Stimulated activated naive CD8-positive, alpha-beta T cell treated with anti-CD3 and anti-CD28 coated beads, Interleukin-15, amount 100 ng/mL, for 72 hours (primary cell): Measurements from ENCODE around the gene NCL.
"Not testable (repeated sequence)": the region's sequence is repeated elsewhere in the genome, so short reads cannot be mapped to it uniquely, and the experiment has no call there.

ENCODE experiments used
- ATAC-seq: fragments of 150-1000 bp; cut with Tn5 transposase; 2 replicates; pipeline ENCODE4 v1.10.0; 2021; ENCODE audit warnings: mild to moderate bottlenecking, moderate library complexity
- DNase-seq, 2 donors: peaks; one replicate each; pipeline ENCODE4 v3.0.0; 2021 to 2022
- H3K27ac Mint-ChIP-seq, 2 donors: one replicate each; pipeline ENCODE4 v1.8.0; 2022; ENCODE audit warnings: mild to moderate bottlenecking in 2 of 2, mixed read lengths in 2 of 2, moderate library complexity in 2 of 2
- H3K27me3 Mint-ChIP-seq: one replicate; pipeline ENCODE4 v1.8.0; 2022; ENCODE audit warnings: mixed read lengths
- H3K4me1 Mint-ChIP-seq: one replicate; pipeline ENCODE4 v1.8.0; 2022; ENCODE audit warnings: mild to moderate bottlenecking, mixed read lengths
- H3K4me3 Mint-ChIP-seq, 2 donors: one replicate each; pipeline ENCODE4 v1.8.0; 2022; ENCODE audit warnings: mild to moderate bottlenecking in 2 of 2, mixed read lengths in 2 of 2, moderate library complexity in 1 of 2
- H3K9me3 Mint-ChIP-seq, 2 donors: one replicate each; pipeline ENCODE4 v1.8.0; 2022; ENCODE audit warnings: mixed read lengths in 2 of 2

Gene NCL

DNA sequence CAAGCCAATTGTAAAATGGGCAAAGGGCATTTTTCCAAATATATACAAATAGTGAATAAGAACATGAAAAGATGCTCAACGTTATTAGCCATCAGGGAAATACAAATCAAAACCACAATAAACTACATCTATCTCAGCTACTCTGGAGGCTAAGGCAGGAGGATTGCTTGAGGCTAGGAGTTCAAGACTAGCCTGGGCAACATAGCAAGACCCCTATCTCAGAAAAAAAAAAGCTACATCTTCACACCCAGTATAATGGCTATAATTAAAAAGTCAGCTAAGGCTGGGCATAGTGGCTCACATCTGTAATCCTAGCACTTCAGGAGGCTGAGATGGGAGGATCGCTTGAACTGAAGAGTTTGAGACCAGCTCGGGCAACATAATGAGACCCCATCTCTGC is 12.6 kb upstream of the NCL start:
- ATAC-seq (no peak), DNase-seq (no peak)
- Mint-ChIP-seq H3K27me3 (no peaks in the 10 kb centered on the region), H3K27ac (no peak overlapping the region), H3K4me3 (no peak overlapping the region), H3K9me3 (no peaks in the 10 kb centered on the region), H3K4me1 (peaks cover 4% of the 10 kb centered on the region)

DNA sequence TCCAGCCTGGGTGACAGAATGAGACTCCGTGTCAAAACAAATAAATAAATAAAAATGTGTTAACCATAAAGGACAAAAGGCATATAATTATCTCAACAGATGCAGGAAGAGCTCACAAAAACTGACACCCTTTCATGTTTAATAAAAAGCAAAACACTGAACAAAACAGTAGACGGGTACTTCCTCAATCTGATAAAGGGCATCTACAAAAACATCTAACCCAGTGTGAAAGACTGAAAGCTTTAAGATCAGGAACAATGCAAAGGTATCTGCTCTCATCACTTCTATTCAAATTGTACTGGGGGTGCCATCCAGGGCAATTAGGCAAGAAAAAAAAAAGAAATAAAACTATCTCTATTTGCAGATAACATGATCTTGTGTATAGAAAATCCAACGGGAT is 11.7 kb upstream of the NCL start:
- DNase-seq (no peak), ATAC-seq (no peak)
- no peaks in the 10 kb centered on the region for H3K9me3 Mint-ChIP-seq
- no peaks in the 10 kb centered on the region for H3K4me1 Mint-ChIP-seq
- no peak overlapping the region for H3K4me3 Mint-ChIP-seq
- no peak overlapping the region for H3K27ac Mint-ChIP-seq
- no peaks in the 10 kb centered on the region for H3K27me3 Mint-ChIP-seq

DNA sequence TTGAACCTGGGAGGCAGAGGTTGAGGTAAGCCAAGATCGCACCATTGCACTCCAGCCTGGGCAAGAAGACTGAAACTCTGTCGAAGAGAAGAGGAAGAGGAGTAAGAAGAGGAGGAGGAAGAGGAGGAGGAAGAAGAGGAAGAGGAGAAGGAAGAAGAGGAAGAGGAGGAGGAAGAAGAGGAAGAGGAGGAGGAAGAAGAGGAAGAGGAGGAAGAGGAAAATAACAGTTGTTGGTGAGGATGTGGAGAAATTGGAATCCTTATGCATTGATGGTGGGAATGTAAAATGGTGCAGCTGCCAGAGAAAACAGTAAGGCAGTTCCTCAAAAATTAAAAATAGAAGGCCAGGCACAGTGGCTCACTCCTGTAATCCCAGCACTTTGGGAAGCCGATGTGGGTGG is 8.5 kb upstream of the NCL start:
- DNase-seq: no peak
- ATAC-seq: no peak
- Mint-ChIP-seq H3K27ac (no peak overlapping the region), H3K27me3 (no peaks in the 10 kb centered on the region), H3K4me1 (peaks cover 6% of the 10 kb centered on the region), H3K9me3 (no peaks in the 10 kb centered on the region), H3K4me3 (no peak overlapping the region)

DNA sequence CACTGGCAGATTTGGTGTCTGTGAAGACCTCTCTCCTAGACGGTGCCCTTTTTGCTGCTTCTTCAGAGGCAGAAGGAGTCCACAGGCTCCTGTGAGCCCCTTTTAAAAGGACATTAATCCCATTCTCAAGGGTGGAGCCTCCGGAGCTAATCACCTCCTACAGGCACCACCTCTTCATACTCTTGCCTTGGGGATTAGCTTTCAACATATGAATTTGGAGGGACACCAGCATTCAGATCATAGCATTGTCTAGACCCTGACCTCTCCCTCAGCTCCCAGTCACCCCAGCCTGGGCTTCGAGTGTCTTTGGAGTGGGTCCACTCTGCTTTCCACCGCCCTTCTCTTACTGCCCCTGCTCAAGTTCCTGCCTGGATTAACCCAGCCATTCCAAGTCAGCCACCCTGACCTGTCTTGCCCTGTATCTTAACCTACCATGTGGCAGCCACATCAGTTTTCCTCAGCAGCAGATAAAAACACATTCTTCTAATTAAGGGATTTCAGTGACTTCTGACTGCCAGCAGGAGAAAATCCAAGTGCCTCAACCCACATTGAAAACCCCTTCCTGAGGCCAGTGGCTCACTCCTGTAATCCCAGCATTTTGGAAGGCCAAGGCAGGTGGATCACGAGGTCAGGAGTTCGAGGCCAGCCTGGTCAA is 6.1 kb upstream of the NCL start:
- ATAC-seq (no peak), DNase-seq (no peak)
- Mint-ChIP-seq H3K27me3 (no peaks in the 10 kb centered on the region), H3K4me1 (peaks cover 6% of the 10 kb centered on the region), H3K4me3 (no peak overlapping the region), H3K27ac (no peak overlapping the region), H3K9me3 (no peaks in the 10 kb centered on the region)

DNA sequence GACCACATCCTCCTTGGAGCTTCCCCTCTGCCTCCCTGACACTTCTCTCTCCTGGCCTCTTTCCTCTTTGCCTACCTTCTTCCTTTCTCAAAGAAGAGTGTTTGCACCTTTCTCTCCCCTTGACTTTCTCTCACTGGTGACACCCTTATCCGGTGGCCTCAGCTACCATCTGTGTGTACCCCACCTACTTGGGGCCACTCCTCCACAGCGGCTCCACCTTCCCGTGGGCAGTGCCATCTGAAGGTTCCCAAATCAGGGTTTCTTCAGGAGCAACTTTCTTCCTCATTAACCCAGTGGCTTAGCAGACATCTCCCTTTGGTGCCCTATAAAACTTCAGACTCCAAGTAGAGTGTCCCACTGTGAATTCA is 5.3 kb upstream of the NCL start:
- Mint-ChIP-seq H3K27me3 (no peaks in the 10 kb centered on the region), H3K4me3 (no peak overlapping the region), H3K27ac (no peak overlapping the region), H3K4me1 (peaks cover 6% of the 10 kb centered on the region), H3K9me3 (no peaks in the 10 kb centered on the region)
- DNase-seq (no peak), ATAC-seq (no peak)

DNA sequence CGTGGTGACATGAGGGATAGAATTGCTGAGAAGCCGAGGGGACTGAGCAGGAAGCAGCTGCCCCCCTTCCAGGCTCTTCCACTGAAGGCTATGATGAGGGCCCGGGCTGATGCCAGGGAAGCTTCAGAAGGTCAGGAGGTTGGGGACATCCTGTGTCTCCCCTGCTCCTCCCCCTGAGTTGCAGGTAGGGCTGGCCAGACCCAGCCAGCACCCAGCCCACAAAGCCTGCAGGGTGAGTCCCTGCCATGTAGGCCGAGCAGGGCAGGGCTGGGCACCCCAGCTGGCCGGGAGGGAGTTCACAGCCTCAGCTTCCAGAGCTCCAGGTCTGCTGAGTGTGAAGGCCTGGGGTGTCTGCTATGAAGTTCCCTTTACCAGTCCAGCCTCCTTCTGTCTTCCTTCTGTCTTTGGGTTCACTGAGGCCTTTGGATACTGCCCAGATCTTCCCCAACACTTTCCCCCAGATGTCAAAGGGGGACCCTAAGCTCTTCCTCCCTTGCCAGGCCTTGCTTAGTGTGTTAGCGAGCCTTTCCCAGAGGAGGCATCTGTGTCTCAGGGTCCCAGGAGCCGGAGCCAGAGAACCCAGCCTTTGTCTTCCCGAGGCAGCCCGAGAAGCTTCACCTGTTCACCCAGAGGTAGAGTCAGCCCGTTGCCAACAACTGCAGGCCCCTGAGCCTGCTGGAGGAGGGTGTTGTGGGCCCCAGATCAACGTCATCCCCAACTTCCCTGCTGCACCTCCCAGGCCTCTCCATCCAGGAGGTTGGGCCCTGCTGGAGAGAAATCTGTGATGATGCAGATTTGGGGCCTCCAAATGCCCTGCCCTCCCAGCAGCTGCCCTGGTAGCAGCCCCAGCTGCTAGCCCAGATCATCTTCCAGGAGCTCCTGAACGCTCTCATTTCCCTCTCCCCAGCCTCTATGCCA is 3.6 kb upstream of the NCL start:
- H3K27ac Mint-ChIP-seq: peak overlapping the region in 1 of 2 donors; percentile 1
- no peak for DNase-seq
- H3K9me3 Mint-ChIP-seq: no peaks in the 10 kb centered on the region
- no peaks in the 10 kb centered on the region for H3K27me3 Mint-ChIP-seq
- no peak for ATAC-seq
- peaks cover 20% of the 10 kb centered on the region for H3K4me1 Mint-ChIP-seq
- no peak overlapping the region for H3K4me3 Mint-ChIP-seq

DNA sequence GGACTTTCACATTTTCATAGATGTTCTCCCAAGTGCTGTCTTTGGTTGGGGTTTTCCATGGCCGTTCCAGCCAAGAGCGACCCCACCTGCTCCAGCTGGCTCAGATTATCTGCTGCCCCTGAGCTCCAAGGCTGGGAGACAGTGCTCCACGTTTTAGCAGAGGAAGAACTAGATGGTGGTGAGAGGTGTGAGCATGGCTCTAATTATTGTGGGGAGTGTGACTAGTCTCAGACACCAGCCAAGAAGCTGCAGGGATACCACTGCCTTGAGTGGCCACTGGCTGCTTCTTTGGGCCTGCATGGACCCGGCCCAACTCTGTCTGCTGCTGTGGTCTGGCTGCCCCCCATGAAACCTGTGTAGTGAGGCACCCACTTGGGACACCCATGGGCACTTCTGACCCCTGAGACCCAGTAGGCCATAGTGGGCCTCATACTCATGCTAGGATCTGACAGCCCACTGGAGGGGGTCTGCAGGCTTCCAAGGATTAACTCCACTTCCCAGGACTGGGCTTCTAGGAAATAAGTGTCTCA is 2.8 kb upstream of the NCL start:
- Mint-ChIP-seq H3K4me1 (peaks cover 28% of the 10 kb centered on the region), H3K9me3 (no peaks in the 10 kb centered on the region), H3K4me3 (no peak overlapping the region), H3K27me3 (no peaks in the 10 kb centered on the region), H3K27ac (no peak overlapping the region)
- ATAC-seq (no peak), DNase-seq (no peak)

DNA sequence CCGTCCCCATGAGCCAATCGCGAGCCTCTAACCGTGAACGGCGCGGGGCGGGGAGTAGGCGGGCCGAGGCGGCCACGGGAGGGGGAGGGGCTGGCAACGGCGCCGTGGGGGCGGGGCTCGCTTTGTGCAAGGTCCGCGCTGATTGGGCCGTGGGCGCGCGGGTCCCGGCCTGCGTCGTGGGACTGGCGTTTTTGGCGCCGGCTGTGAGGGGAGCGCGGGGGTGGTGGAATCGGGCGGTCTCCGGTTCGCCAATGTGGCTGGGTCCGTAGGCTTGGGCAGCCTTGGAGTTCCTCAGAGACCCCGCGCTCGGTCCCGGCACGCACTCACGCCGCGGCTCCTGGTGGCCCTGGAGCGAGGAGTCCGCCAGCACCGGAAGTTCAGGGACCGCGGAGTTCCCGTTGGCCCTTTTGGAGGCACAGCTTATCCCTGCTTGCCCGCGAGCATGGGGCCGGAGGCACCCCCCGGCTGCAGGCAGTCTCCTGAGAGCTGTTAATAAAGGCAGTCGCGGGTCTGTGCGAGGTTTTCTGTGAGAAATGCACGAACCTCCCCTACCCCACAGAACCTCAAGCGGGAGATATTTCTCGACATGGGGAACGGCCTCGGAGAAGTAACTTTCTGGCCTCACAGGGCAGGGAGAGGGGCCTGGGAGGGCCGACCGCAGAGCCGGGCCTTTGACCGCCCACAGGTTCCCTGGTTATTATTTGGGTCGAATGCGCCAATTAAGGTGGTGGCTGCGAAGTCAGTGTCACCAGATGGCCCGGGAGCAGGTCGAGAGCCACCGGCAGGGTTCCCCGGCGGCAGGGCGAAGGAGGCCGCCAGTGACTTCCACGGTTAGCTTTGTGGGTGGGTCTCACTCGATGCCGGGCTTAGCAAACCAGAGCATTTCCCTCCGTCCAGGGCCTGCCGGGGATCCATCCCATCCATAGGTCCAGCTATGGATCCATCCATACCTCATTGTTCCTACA is 574 bp upstream of the NCL start:
- DNase-seq (peak; percentile 97 to 98), ATAC-seq (peak; percentile 5)
- Mint-ChIP-seq H3K4me3 (peak overlapping the region; percentile 93), H3K9me3 (no peaks in the 10 kb centered on the region), H3K4me1 (peaks cover 49% of the 10 kb centered on the region), H3K27me3 (no peaks in the 10 kb centered on the region), H3K27ac (peak overlapping the region; percentile 100)

DNA sequence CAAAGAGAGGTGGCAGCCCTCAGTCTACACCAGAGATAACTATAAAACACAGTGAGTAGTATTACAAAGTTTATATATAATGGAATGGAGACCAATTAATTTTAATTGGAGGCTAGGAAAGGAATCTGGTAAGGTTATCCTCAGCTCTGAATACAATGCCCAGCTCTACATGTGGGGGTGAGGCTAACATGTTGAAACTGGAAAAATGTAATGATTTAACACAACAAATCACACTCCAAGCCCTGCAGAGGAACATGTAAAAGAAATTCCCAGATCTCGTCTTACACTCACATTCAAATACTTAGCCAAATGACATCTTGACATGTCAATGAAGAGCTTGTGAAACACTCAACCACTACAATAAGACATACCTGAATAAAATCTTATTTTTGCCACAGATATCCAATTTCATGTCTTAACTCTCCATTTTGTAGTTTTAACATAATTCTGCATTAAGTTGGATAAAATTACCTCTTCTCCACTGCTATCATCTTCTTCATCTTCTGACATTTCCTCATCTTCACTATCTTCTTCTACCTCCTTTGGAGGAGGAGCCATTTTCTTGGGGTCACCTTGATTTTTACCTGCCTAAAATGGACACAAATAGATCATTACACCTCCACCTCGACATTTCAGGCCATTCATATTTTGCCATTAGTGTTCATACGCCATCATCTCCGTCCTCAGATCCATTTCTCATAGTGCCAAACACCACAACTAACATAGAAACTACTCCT is 1.4 kb downstream of the NCL start:
- ATAC-seq: no peak
- Mint-ChIP-seq H3K4me3 (peak overlapping the region; percentile 93), H3K9me3 (no peaks in the 10 kb centered on the region), H3K4me1 (peaks cover 57% of the 10 kb centered on the region), H3K27ac (peak overlapping the region; percentile 100), H3K27me3 (no peaks in the 10 kb centered on the region)
- DNase-seq: no peak

DNA sequence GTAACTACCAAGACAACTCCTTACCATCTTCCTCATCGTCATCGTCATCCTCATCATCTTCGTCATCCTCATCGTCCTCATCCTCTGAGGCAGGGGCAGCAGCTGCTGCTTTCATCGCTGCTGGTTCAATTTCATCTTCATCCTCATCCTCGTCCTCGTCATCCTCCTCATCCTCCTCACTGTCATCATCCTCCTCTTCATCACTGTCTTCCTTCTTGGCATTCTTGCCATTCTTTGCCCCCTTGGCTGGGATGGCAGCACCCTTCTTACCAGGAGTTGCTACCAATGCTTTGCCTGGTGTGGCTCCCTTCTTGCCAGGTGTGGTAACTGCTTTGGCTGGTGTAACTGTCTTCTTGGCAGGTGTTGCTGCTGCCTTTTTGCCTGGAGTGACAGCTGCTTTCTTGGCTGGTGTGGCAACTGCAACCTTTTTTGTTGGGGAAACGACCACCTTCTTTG is 2.7 kb downstream of the NCL start:
- Mint-ChIP-seq H3K27me3 (no peaks in the 10 kb centered on the region), H3K4me1 (peaks cover 62% of the 10 kb centered on the region), H3K27ac (peak overlapping the region; percentile 76 to 93), H3K9me3 (no peaks in the 10 kb centered on the region), H3K4me3 (peak overlapping the region; percentile 93)
- ATAC-seq (no peak), DNase-seq (no peak)

DNA sequence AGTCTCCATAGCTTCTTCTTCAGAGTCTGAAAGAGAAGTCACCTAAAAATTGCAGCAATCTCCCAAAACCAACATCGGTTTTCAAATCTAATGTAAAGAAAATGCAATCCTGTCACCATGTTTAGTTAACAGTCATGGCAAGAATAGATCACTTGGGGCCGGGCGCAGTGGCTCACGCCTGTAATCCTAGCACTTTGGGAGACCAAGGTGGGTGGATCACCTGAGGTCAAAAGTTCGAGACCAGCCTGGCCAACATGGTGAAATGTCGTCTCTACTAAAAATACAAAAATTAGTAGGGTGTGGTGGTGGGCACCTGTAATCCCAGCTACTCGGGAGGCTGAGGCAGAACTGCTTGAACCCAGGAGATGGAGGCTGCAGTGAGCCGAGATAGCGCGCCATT is 3.4 kb downstream of the NCL start:
- not testable (repeated sequence) for DNase-seq, ATAC-seq, H3K27me3 Mint-ChIP-seq, H3K9me3 Mint-ChIP-seq
- Mint-ChIP-seq H3K4me3 (peak overlapping the region; percentile 67 to 72), H3K27ac (peak overlapping the region; percentile 7 to 69), H3K4me1 (peaks cover 67% of the 10 kb centered on the region)

DNA sequence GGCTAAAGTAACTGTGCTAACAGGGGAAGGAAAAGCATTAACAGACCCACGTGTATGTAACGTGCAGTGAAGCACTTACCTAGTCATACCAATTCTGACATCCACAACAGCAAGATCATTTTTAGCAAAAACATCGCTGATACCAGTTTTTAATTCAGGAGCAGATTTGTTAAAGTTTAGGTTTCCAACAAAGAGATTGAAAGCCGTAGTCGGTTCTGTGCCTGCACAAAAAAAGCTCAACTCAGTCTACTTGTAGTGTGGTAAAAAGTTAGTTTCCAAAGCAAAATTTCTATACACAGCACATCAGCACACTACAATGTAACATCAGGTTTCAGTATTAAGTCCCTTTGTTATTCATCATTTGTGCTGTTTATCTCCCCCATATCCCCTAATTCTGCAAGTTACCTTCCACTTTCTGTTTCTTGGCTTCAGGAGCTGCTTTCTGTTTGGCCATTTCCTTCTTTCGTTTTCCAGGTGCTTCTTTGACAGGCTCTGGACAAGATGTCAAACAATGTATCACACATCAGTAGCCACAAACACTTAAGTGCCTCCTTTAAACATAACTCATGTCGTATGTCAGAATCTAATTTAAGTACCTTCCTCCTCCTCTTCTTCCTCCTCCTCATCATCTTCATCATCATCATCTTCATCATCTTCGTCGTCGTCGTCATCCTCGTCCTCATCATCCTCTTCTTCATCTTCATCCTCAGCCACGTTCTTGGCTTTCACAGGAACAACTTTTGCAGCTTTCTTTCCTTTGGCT is 4.0 kb downstream of the NCL start:
- no peaks in the 10 kb centered on the region for H3K27me3 Mint-ChIP-seq
- no peaks in the 10 kb centered on the region for H3K9me3 Mint-ChIP-seq
- ATAC-seq: no peak
- peak overlapping the region; percentile 67 to 72 for H3K4me3 Mint-ChIP-seq
- H3K27ac Mint-ChIP-seq: peak overlapping the region; percentile 7 to 69
- H3K4me1 Mint-ChIP-seq: peaks cover 73% of the 10 kb centered on the region
- no peak for DNase-seq

DNA sequence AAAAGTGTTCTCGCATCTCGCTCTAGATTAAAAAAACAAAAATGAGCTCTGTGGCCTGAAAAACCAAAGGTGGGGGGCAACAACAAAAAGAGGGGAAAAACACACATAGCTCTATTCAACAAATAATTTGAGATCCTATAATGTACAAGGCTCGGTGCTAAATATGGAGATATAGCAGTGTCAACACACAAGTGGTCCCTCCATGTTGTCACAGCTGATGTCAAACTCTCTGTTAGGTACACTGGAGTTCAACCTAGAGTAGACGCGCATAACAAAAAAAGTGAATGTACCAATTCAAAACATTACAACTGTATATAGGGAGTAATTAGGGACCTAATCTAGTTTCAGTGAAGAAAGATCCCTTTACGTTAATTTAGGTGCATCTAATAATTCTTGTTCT is 5.9 kb downstream of the NCL start:
- no peaks in the 10 kb centered on the region for H3K27me3 Mint-ChIP-seq
- peaks cover 78% of the 10 kb centered on the region for H3K4me1 Mint-ChIP-seq
- no peak for DNase-seq
- no peak overlapping the region for H3K4me3 Mint-ChIP-seq
- no peaks in the 10 kb centered on the region for H3K9me3 Mint-ChIP-seq
- ATAC-seq: no peak
- peak overlapping the region in 1 of 2 donors; percentile 87 for H3K27ac Mint-ChIP-seq

DNA sequence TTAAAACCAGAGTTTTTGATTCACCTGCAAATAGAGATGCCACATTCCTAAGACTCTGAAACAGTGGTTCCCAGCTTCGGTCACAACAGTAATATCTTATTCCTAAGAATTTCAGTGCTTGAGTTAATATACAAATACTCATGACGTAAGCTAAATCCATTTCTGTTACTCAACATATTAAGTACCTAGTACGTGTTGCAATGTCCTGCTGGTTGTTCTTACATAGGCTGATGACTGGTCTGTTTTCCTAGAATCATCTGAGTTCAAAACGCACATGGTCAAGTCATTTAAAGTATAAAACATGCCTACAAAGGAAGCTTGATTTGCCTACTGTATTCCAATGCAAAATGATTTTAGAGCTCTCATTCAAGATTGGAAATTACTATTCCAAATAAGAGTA is 7.2 kb downstream of the NCL start:
- ATAC-seq (no peak), DNase-seq (no peak)
- Mint-ChIP-seq H3K9me3 (no peaks in the 10 kb centered on the region), H3K27ac (peak overlapping the region in 1 of 2 donors; percentile 72), H3K27me3 (no peaks in the 10 kb centered on the region), H3K4me1 (peaks cover 74% of the 10 kb centered on the region), H3K4me3 (no peak overlapping the region)
